Sigmoid colon (tissue), 4 donors: ENCODE data around the gene CFAP54.

Source experiments
- POLR2A ChIP-seq, 2 donors: fragments of 450-650 bp; IDR thresholded peaks; one replicate each; pipeline ENCODE4 v1.6.1; 2016; ENCODE audit warnings: antibody characterized with exemption in 2 of 2, mild to moderate bottlenecking in 2 of 2, moderate library complexity in 2 of 2
- POLR2AphosphoS5 ChIP-seq, 4 donors: sonication (generic); formaldehyde crosslinking; IDR thresholded peaks; one replicate each; pipeline ENCODE4 v1.6.1; 2017; ENCODE audit warnings: antibody characterized with exemption in 4 of 4
- TF ChIP-seq, protein P1 (sequence below), 4 experiments: fragments of 450-650 bp in 3 of 4; fragments of 200-600 bp in 1 of 4; IDR thresholded peaks; one replicate each; pipeline ENCODE4 v1.5.1; 2016 to 2019; ENCODE audit warnings: antibody characterized with exemption in 4 of 4, mild to moderate bottlenecking in 3 of 4, moderate library complexity in 2 of 4

GRCh38 chr12:96878704-96879103 lies 389.3 kb downstream of the CFAP54 start:
- TF ChIP-seq, protein P1, sequence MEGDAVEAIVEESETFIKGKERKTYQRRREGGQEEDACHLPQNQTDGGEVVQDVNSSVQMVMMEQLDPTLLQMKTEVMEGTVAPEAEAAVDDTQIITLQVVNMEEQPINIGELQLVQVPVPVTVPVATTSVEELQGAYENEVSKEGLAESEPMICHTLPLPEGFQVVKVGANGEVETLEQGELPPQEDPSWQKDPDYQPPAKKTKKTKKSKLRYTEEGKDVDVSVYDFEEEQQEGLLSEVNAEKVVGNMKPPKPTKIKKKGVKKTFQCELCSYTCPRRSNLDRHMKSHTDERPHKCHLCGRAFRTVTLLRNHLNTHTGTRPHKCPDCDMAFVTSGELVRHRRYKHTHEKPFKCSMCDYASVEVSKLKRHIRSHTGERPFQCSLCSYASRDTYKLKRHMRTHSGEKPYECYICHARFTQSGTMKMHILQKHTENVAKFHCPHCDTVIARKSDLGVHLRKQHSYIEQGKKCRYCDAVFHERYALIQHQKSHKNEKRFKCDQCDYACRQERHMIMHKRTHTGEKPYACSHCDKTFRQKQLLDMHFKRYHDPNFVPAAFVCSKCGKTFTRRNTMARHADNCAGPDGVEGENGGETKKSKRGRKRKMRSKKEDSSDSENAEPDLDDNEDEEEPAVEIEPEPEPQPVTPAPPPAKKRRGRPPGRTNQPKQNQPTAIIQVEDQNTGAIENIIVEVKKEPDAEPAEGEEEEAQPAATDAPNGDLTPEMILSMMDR (IDR thresholded peaks at IDR 0.05): no peak
- no peak for TF ChIP-seq POLR2AphosphoS5 (IDR thresholded peaks at IDR 0.05)
- TF ChIP-seq POLR2A (IDR thresholded peaks at IDR 0.05): no peak
